ENCODE measurements around the gene BORCS5.

The BORCS5 gene

GRCh38 chr12:12507121-12507520, 150.2 kb downstream of the BORCS5 start:
- no peak for DNase-seq
- no peak for TF ChIP-seq CTCF (IDR thresholded peaks at IDR 0.05; ENCODE audit: low read depth, low read length)

GRCh38 chr12:12508612-12509011, 151.7 kb downstream of the BORCS5 start:
- DNase-seq = no peak
- peaks cover 44% of the 10 kb centered on the region for H3K4me1 ChIP-seq
- no peak for TF ChIP-seq CTCF (IDR thresholded peaks at IDR 0.05; ENCODE audit: low read depth, low read length)

More at GRCh38 chr12:12507121-12507520, 150.2 kb downstream of the BORCS5 start:
- Histone ChIP-seq H3K36me3 (no peaks in the 10 kb centered on the region), H3K27me3 (no peaks in the 10 kb centered on the region), H3K4me1 (peaks cover 38% of the 10 kb centered on the region), H3K4me3 (ENCODE audit: low read depth, low read length) (no peak overlapping the region), H3K9me3 (no peaks in the 10 kb centered on the region)

DNA sequence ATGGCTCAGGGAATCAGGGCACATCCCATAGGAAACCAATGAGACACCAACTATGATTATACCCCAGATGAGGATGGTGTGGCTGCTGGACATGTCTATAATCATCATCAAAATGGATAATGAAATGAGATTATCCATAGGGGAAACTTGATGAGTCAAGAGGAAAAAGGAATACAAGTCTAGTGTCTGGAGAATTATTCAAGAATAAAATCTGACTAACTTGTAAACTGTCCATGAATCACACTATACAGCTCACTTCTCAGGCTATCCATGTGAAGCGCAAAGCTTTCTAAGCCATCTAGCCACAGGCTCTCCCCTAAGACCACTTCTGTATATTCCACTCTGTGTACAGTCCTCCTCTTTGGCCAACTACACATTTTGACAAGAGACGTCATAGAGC, 153.3 kb downstream of the BORCS5 start:
- H3K9me3 ChIP-seq = no peaks in the 10 kb centered on the region
- H3K27me3 ChIP-seq = no peaks in the 10 kb centered on the region
- H3K4me3 ChIP-seq (ENCODE audit: low read depth, low read length) = no peak overlapping the region
- peaks cover 41% of the 10 kb centered on the region for H3K4me1 ChIP-seq
- no peak for DNase-seq
- TF ChIP-seq CTCF (IDR thresholded peaks at IDR 0.05; ENCODE audit: low read depth, low read length) = no peak
- no peaks in the 10 kb centered on the region for H3K36me3 ChIP-seq

More at GRCh38 chr12:12508612-12509011, 151.7 kb downstream of the BORCS5 start:
- H3K9me3 ChIP-seq = no peaks in the 10 kb centered on the region
- no peaks in the 10 kb centered on the region for H3K27me3 ChIP-seq
- H3K36me3 ChIP-seq = no peaks in the 10 kb centered on the region
- no peak overlapping the region for H3K4me3 ChIP-seq (ENCODE audit: low read depth, low read length)

- Histone ChIP-seq H3K36me3 (no peaks in the 10 kb centered on the region), H3K9me3 (no peaks in the 10 kb centered on the region), H3K27me3 (no peaks in the 10 kb centered on the region), H3K4me3 (ENCODE audit: low read depth, low read length) (no peak overlapping the region), H3K4me1 (peaks cover 37% of the 10 kb centered on the region)
- no peak for TF ChIP-seq CTCF (IDR thresholded peaks at IDR 0.05; ENCODE audit: low read depth, low read length)
- DNase-seq = no peak
These were observed 153.7 kb downstream of the BORCS5 start for GRCh38 chr12:12510551-12510950.

DNA sequence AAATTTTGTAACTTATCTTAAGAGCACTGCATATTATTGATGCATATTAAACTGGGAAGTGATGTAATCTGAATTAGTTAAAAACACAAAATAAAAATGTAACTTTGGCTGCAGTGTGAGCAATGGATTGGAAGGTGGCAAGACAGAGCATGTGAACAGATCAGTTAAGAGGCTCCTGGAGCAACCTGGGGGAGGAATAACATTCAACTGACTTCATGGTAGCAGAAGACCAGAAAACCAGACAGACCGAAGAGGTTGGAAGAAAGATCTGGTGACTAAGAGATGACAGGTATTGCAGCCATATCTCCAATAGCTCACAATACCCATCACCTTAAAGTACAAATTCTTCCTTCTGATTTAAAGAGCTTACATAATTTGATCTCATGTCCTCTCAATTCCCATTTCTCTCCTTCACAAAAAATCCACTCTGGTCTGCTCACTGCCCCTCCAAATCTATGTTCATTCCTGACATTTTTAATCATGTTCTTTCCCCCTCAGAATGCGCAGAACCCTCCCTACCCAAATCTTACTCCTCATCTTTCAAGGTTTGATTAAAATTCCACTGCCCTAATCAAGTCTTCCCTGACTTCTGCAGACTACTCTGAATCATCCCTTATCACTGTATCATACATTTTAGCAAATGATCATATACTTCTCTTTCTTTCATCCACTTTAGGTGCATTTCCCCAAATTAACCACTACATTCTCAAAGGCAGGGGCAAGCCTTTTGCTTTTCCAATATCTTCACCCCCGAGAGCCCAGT, 154.3 kb downstream of the BORCS5 start:
- Histone ChIP-seq H3K4me3 (ENCODE audit: low read depth, low read length) (no peak overlapping the region), H3K9me3 (no peaks in the 10 kb centered on the region), H3K36me3 (no peaks in the 10 kb centered on the region), H3K27me3 (no peaks in the 10 kb centered on the region), H3K4me1 (peaks cover 36% of the 10 kb centered on the region)
- no peak for TF ChIP-seq CTCF (IDR thresholded peaks at IDR 0.05; ENCODE audit: low read depth, low read length)
- DNase-seq = no peak
